CD8-positive, alpha-beta memory T cell (primary cell): ENCODE data around the gene DENND10. TPM values are rescaled to one million over a fixed set of nuclear protein-coding genes. Genes with fewer than 3 reads are reported as not detected.
A peak's percentile ranks its signal among the peaks of the same experiment; 100 is the strongest.

ENCODE experiments used
- CTCF ChIA-PET: fragments of 350-600 bp; sonication (Branson Sonifier 250); formaldehyde crosslinking; loops from one replicate; lab custom pipeline; 2021; ENCODE audit warnings: antibody characterized with exemption; lab: Charles Lee
- POLR2A ChIA-PET: fragments of 350-600 bp; sonication (Branson Sonifier 250); formaldehyde crosslinking; loops from one replicate; lab custom pipeline; 2021; ENCODE audit warnings: antibody characterized with exemption; lab: Charles Lee
- DNase-seq, 5 donors: peaks; one replicate each; pipeline versions ENCODE4 v3.0.0 to v3.0.0-alpha.2; 2020 to 2022; ENCODE audit warnings: mixed read lengths in 1 of 5
- H3K27ac ChIP-seq: one replicate; pipeline ENCODE4 v1.7.0; 2013; ENCODE audit warnings: low read depth, mild to moderate bottlenecking, low read length, moderate library complexity
- H3K27me3 ChIP-seq: 2 replicates; pipeline ENCODE4 v1.7.0; 2013; ENCODE audit warnings: low read length, mild to moderate bottlenecking; ENCODE audit not compliant: insufficient read depth, poor library complexity, severe bottlenecking
- H3K36me3 ChIP-seq: 2 replicates; pipeline ENCODE4 v1.7.0; 2013; ENCODE audit warnings: mild to moderate bottlenecking, low read length, moderate library complexity; ENCODE audit not compliant: insufficient read depth
- H3K4me1 ChIP-seq: 2 replicates; pipeline ENCODE4 v1.7.0; 2013; ENCODE audit warnings: mild to moderate bottlenecking, low read length, moderate library complexity; ENCODE audit not compliant: insufficient read depth
- H3K4me3 ChIP-seq: 2 replicates; pipeline ENCODE4 v1.7.0; 2013; ENCODE audit warnings: mild to moderate bottlenecking, low read length
- H3K9me3 ChIP-seq: 2 replicates; pipeline ENCODE4 v1.7.0; 2013; ENCODE audit warnings: mild to moderate bottlenecking, low read length
- H3K27ac Mint-ChIP-seq, 8 donors: one replicate each; pipeline ENCODE4 v1.8.0; 2020 to 2021; ENCODE audit warnings: mixed read lengths in 8 of 8, mild to moderate bottlenecking in 6 of 8, inconsistent platforms in 3 of 8, moderate library complexity in 3 of 8
- H3K27me3 Mint-ChIP-seq, 2 donors: one replicate each; pipeline ENCODE4 v1.8.0; 2020 to 2021; ENCODE audit warnings: mixed read lengths in 2 of 2, mild to moderate bottlenecking in 1 of 2, moderate library complexity in 1 of 2
- H3K36me3 Mint-ChIP-seq, 3 donors: one replicate each; pipeline ENCODE4 v1.8.0; 2020 to 2021; ENCODE audit warnings: mixed read lengths in 3 of 3, inconsistent platforms in 1 of 3, mild to moderate bottlenecking in 1 of 3
- H3K4me1 Mint-ChIP-seq, 3 donors: one replicate each; pipeline ENCODE4 v1.8.0; 2020 to 2021; ENCODE audit warnings: mixed read lengths in 3 of 3, inconsistent platforms in 1 of 3, mild to moderate bottlenecking in 1 of 3
- H3K4me3 Mint-ChIP-seq, 7 donors: one replicate each; pipeline ENCODE4 v1.8.0; 2020 to 2021; ENCODE audit warnings: mixed read lengths in 7 of 7, mild to moderate bottlenecking in 6 of 7, moderate library complexity in 4 of 7, inconsistent platforms in 2 of 7
- H3K9me3 Mint-ChIP-seq, 5 donors: one replicate each; pipeline ENCODE4 v1.8.0; 2020 to 2022; ENCODE audit warnings: mixed read lengths in 5 of 5, mild to moderate bottlenecking in 3 of 5, moderate library complexity in 2 of 5, inconsistent platforms in 1 of 5
- polyA plus RNA-seq: library from polyadenylated mRNA; unstranded; fragments of 300-500 nt; fragmentation: Illumina TruSeq; gene quantifications from one replicate; pipeline ENCODE4 v1.2.3, GENCODE V29; 2021
- total RNA-seq, 2 experiments: library from RNA; stranded (reverse); gene quantifications; one replicate each; pipeline ENCODE4 v1.2.3, GENCODE V29; 2021

DENND10 gene
- total and polyA plus RNA-seq, 3 experiments from 2014 or later, result 23.8 to 51.0 (median 24.8) TPM

DNA sequence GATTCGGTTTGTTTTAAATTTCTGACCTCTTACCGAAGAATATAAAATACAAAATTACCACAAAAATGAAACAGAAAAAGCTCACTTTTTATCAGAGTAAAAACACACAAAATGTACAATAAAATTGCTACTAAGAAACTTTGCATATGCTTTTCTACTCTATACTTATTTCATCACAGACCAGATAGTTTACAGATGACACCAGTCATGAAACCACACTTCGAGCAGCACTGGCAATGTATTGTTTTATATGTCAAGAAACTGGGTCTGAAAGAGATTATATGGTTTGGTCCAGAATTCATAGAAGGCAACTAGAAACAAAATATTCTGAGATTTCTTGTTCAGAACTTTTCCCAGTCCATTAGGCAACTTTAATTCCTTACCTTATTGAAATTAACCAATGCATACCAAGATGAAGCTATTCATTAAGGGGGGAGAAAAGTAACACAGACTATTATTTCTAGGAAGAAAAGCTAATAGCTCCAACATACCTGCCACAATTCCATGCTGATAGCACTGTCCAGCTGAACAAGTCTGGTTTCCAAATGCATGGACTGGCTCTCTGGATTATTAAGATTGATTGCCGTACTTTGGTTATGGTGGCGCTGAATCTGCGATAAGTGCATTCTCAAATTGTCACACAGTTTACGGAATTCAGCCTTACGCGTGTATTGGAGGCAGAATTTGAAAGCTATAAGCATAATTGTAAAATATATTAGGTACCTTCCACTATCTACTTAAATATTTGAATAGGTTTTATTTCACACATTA lies 33.3 kb upstream of the DENND10 start:
- Histone ChIP-seq H3K9me3 (no peaks in the 10 kb centered on the region), H3K36me3 (peaks cover 37% of the 10 kb centered on the region), H3K27me3 (no peaks in the 10 kb centered on the region), H3K27ac (no peak overlapping the region), H3K4me1 (peaks cover 25% of the 10 kb centered on the region), H3K4me3 (no peak overlapping the region)
- H3K27me3 Mint-ChIP-seq, result no peaks in the 10 kb centered on the region
- peak overlapping the region in 2 of 8 donors; percentile 28 to 52 for H3K27ac Mint-ChIP-seq
- ChIA-PET CTCF (interaction anchor here (1.0 kb wide), 1 partner anchor 37 kb away, joined by 3 read pairs; no protein-coding TSS in a partner anchor), POLR2A (no interaction called here)
- peaks cover 31 to 57% (median 44%) of the 10 kb centered on the region in 3 donors for H3K4me1 Mint-ChIP-seq
- peak overlapping the region in 1 of 7 donors; percentile 30 for H3K4me3 Mint-ChIP-seq
- no peak for DNase-seq
- peaks cover 4 to 78% (median 31%) of the 10 kb centered on the region in 3 donors for H3K36me3 Mint-ChIP-seq
- H3K9me3 Mint-ChIP-seq, result no peaks in the 10 kb centered on the region

DNA sequence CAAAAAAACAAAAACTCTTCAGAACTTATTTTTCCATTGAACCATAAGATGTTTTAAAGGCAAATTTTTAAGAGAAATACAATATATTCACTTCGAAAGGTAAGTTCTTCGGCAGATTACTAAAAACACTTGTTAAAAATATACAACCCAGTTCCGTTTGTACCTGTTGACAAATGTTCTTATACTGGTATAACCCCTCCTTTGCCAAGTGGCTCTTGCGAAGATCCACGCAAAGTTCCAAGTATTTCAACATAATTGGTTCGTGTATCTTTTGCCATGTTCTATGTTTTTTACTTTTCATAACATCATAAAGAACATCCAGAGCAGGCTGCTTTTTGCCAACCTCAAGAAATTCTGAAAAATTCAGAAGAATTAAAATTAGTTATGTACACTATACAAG lies 30.3 kb upstream of the DENND10 start:
- Histone ChIP-seq H3K27me3 (no peaks in the 10 kb centered on the region), H3K27ac (no peak overlapping the region), H3K36me3 (peaks cover 23% of the 10 kb centered on the region), H3K9me3 (no peaks in the 10 kb centered on the region), H3K4me3 (no peak overlapping the region), H3K4me1 (peaks cover 45% of the 10 kb centered on the region)
- Mint-ChIP-seq H3K4me3 (peak overlapping the region in 5 of 7 donors; percentile 15 to 55 (median 41)), H3K27me3 (no peaks in the 10 kb centered on the region), H3K9me3 (no peaks in the 10 kb centered on the region), H3K4me1 (peaks cover 47 to 75% (median 69%) of the 10 kb centered on the region in 3 donors), H3K36me3 (peaks cover 4 to 62% (median 26%) of the 10 kb centered on the region in 3 donors), H3K27ac (peak overlapping the region in 6 of 8 donors; percentile 20 to 86 (median 76))
- no peak for DNase-seq
- ChIA-PET CTCF (interaction anchor here (1.5 kb wide), 1 partner anchor 31 kb away, joined by 4 read pairs; the partner anchor contains the start of gene DENND10), POLR2A (interaction anchor here (0.5 kb wide), 1 partner anchor 46 kb away, joined by 5 read pairs; no protein-coding TSS in a partner anchor)

DNA sequence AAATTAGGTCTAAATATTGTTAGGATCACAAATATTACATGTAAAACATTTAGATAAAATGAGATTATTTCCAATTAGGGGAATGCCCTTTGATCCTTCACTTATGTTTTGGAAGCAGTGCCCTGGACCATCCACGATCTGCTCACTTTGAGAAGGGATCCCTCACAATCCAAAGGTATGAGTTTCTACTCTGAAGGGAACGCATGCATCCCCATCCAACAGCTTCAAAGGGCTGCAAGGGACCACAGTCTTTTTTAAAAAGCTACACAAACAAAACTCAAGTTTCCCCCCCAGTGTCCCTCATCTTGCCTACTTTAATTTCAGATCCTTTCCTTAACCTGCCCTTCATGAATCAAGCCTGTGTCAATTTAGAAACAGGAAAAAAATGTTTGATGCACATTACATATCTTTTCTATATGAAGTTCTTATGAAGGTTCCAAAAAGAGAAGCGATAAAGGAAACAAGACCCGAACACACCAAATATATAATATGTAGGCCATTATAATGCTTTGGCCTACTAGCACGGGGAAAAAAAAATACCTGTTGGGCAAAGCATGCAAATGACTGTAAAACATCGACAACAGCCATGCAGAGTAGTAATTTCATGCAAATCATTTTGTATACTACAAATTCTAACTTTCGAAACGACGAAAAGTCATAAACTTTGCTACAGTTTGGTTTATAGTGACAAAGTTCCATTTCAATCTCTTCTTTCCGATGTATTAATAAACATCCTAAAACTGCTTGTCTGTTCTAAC lies 25.3 kb upstream of the DENND10 start:
- Mint-ChIP-seq H3K36me3 (peaks cover 0 to 37% (median 3%) of the 10 kb centered on the region in 3 donors), H3K4me1 (peaks cover 53 to 69% (median 60%) of the 10 kb centered on the region in 3 donors), H3K4me3 (peak overlapping the region; percentile 92 to 100 (median 94)), H3K27me3 (peaks cover 0 to 5% of the 10 kb centered on the region in 2 donors), H3K27ac (peak overlapping the region; percentile 95 to 99 (median 98)), H3K9me3 (no peaks in the 10 kb centered on the region)
- no peaks in the 10 kb centered on the region for H3K9me3 ChIP-seq
- peaks cover 39% of the 10 kb centered on the region for H3K4me1 ChIP-seq
- H3K27ac ChIP-seq, result no peak overlapping the region
- no peaks in the 10 kb centered on the region for H3K27me3 ChIP-seq
- ChIA-PET POLR2A (interaction anchor here (0.5 to 3.2 kb wide), 6 partner anchors 12 to 53 kb away, joined by 3 to 21 read pairs (median 6); partner anchors contain the start of gene DENND10), CTCF (interaction anchor here (1.1 to 1.9 kb wide), 3 partner anchors 18 to 53 kb away, joined by 4 to 6 read pairs (median 5); no protein-coding TSS in a partner anchor)
- H3K4me3 ChIP-seq, result peak overlapping the region; percentile 95
- no peaks in the 10 kb centered on the region for H3K36me3 ChIP-seq
- DNase-seq, result no peak

GRCh38 chr10:119079599-119080520 lies 24.1 kb upstream of the DENND10 start:
- Mint-ChIP-seq H3K4me1 (peaks cover 49 to 64% (median 54%) of the 10 kb centered on the region in 3 donors), H3K36me3 (peaks cover 0 to 31% (median 3%) of the 10 kb centered on the region in 3 donors), H3K9me3 (no peaks in the 10 kb centered on the region), H3K4me3 (peak overlapping the region; percentile 92 to 100 (median 94)), H3K27me3 (peaks cover 0 to 5% of the 10 kb centered on the region in 2 donors), H3K27ac (peak overlapping the region; percentile 95 to 99 (median 98))
- Histone ChIP-seq H3K27ac (peak overlapping the region; percentile 88), H3K36me3 (no peaks in the 10 kb centered on the region), H3K4me3 (peak overlapping the region; percentile 95), H3K27me3 (no peaks in the 10 kb centered on the region), H3K4me1 (peaks cover 32% of the 10 kb centered on the region), H3K9me3 (no peaks in the 10 kb centered on the region)
- DNase-seq, result peak in 4 of 5 donors; percentile 53 to 72 (median 56)
- ChIA-PET POLR2A (interaction anchor here (0.7 to 3.2 kb wide), 7 partner anchors 8 to 52 kb away, joined by 3 to 21 read pairs (median 8); partner anchors contain the start of gene DENND10), CTCF (interaction anchor here (1.0 to 2.2 kb wide), 6 partner anchors 11 to 127 kb away, joined by 3 to 10 read pairs (median 5); partner anchors contain the start of gene GRK5)

DNA sequence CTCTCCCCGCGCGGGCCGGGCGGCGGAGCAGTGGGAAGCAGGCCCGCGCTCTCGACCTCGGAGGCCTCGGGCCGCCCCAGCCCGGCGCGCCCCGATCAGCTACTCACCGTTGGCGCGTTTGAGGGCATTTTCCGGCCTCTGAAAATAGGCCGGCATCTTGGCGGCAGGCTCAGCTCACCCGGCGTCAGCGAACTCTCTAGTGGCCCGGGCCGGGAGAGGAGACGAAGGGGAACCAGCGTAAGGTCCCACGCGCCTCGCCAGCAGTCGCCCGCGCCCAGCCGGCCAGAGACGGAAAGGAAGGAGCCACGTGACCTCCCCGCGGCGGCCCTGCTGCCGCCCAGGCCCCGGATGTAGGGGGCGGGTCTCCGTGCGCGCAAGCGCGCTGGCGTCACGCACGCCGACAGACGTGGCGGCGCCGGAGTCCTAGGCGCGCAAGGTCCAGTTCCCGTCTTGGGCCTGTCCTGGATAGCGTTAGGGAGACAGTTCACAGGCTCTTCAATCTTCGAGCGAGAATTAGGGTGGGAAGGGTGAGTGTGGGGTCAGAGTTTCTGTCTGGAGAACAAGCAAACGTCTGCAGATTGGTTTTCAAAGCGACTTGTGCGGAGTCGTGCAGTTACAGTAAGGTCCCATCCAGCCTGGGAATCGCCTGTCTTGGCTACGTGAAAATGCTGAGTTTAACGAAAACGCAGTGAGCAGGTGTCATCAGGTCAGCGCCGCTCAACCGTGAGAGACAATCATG lies 23.2 kb upstream of the DENND10 start, which contains the start of gene EIF3A:
TSS of gene EIF3A (minus strand) at position 297 of the 739 bp plus-strand sequence. CDS start at position 156, 141 bp downstream.
- peak within 1 kb of the TSS; percentile 88 for H3K27ac ChIP-seq
- H3K9me3 ChIP-seq, result no peaks in the 10 kb centered on the region
- no peaks in the 10 kb centered on the region for H3K36me3 ChIP-seq
- H3K4me1 ChIP-seq, result peaks cover 28% of the 10 kb centered on the region
- Mint-ChIP-seq H3K36me3 (peaks cover 0 to 27% (median 3%) of the 10 kb centered on the region in 3 donors), H3K27me3 (peaks cover 0 to 5% of the 10 kb centered on the region in 2 donors), H3K4me1 (peaks cover 46 to 62% (median 51%) of the 10 kb centered on the region in 3 donors), H3K27ac (peak within 1 kb of the TSS; percentile 95 to 99 (median 98)), H3K4me3 (peak within 1 kb of the TSS; percentile 92 to 100 (median 94)), H3K9me3 (no peaks in the 10 kb centered on the region)
- no peaks in the 10 kb centered on the region for H3K27me3 ChIP-seq
- POLR2A ChIA-PET, result interaction anchor here (0.7 to 3.2 kb wide), 6 partner anchors 9 to 51 kb away, joined by 4 to 21 read pairs (median 8); partner anchors contain the start of gene DENND10
- peak within 1 kb of the TSS; percentile 95 for H3K4me3 ChIP-seq
- CTCF ChIA-PET, result interaction anchor here (1.0 to 2.2 kb wide), 5 partner anchors 10 to 126 kb away, joined by 3 to 10 read pairs (median 5); partner anchors contain the start of gene GRK5
- DNase-seq, result peak; percentile 87 to 93 (median 90)

- H3K27me3 Mint-ChIP-seq, result peaks cover 0 to 5% of the 10 kb centered on the region in 2 donors
- peaks cover 7% of the 10 kb centered on the region for H3K4me1 ChIP-seq
- H3K36me3 ChIP-seq, result no peaks in the 10 kb centered on the region
- peak overlapping the region in 1 of 7 donors; percentile 31 for H3K4me3 Mint-ChIP-seq
- H3K36me3 Mint-ChIP-seq, result peaks cover 0 to 10% (median 0%) of the 10 kb centered on the region in 3 donors
- H3K27ac Mint-ChIP-seq, result peak overlapping the region in 1 of 8 donors; percentile 22
- no peaks in the 10 kb centered on the region for H3K9me3 ChIP-seq
- ChIA-PET POLR2A (no interaction called here), CTCF (no interaction called here)
- no peak overlapping the region for H3K27ac ChIP-seq
- H3K4me3 ChIP-seq, result no peak overlapping the region
- no peaks in the 10 kb centered on the region for H3K9me3 Mint-ChIP-seq
- H3K27me3 ChIP-seq, result no peaks in the 10 kb centered on the region
- no peak for DNase-seq
- H3K4me1 Mint-ChIP-seq, result peaks cover 28 to 35% (median 29%) of the 10 kb centered on the region in 3 donors
Observed at GRCh38 chr10:119084896-119085295, 19.0 kb upstream of the DENND10 start.
